ENCODE results near the gene RNF214. TPM values are rescaled to one million over a fixed set of nuclear protein-coding genes. Genes with fewer than 3 reads are reported as not detected.
A peak's percentile ranks its signal among the peaks of the same experiment; 100 is the strongest.

Gene RNF214
- total and polyA plus RNA-seq, 2 of the 13 experiments (the other 11 are each of a cell fraction or from before 2014, with no cell fraction given), result 10.7 to 12.6 TPM

DNA sequence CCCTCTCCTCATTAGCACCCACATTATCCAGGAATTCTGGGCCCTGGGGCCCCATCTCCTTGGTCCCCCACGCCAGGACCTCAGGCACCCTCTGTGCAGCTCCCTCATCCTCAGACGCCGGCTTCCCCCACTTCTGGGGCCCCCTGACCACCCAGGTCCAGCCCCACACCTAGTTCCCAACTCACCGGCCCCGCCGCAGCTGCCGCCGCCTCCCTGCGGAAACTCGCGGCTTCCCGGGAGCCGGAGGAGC is 704 bp upstream of the RNF214 start, which contains the start of gene PCSK7 (continued):
- TF ChIP-seq, protein P1, sequence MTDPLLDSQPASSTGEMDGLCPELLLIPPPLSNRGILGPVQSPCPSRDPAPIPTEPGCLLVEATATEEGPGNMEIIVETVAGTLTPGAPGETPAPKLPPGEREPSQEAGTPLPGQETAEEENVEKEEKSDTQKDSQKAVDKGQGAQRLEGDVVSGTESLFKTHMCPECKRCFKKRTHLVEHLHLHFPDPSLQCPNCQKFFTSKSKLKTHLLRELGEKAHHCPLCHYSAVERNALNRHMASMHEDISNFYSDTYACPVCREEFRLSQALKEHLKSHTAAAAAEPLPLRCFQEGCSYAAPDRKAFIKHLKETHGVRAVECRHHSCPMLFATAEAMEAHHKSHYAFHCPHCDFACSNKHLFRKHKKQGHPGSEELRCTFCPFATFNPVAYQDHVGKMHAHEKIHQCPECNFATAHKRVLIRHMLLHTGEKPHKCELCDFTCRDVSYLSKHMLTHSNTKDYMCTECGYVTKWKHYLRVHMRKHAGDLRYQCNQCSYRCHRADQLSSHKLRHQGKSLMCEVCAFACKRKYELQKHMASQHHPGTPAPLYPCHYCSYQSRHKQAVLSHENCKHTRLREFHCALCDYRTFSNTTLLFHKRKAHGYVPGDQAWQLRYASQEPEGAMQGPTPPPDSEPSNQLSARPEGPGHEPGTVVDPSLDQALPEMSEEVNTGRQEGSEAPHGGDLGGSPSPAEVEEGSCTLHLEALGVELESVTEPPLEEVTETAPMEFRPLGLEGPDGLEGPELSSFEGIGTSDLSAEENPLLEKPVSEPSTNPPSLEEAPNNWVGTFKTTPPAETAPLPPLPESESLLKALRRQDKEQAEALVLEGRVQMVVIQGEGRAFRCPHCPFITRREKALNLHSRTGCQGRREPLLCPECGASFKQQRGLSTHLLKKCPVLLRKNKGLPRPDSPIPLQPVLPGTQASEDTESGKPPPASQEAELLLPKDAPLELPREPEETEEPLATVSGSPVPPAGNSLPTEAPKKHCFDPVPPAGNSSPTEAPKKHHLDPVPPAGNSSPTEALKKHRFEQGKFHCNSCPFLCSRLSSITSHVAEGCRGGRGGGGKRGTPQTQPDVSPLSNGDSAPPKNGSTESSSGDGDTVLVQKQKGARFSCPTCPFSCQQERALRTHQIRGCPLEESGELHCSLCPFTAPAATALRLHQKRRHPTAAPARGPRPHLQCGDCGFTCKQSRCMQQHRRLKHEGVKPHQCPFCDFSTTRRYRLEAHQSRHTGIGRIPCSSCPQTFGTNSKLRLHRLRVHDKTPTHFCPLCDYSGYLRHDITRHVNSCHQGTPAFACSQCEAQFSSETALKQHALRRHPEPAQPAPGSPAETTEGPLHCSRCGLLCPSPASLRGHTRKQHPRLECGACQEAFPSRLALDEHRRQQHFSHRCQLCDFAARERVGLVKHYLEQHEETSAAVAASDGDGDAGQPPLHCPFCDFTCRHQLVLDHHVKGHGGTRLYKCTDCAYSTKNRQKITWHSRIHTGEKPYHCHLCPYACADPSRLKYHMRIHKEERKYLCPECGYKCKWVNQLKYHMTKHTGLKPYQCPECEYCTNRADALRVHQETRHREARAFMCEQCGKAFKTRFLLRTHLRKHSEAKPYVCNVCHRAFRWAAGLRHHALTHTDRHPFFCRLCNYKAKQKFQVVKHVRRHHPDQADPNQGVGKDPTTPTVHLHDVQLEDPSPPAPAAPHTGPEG (CRISPR knock-in tag; IDR thresholded peaks at IDR 0.05), result no peak
- peak; percentile 63; the same call in 1 of the 2 replicates for TF ChIP-seq RBFOX2 (IDR thresholded peaks at IDR 0.05; ENCODE audit: low read depth, low read length)
- peak; percentile 5; the same call in 1 of the 2 replicates for TF ChIP-seq ETV5 (CRISPR knock-in tag; IDR thresholded peaks at IDR 0.05; ENCODE audit: borderline replicate concordance)
- TF ChIP-seq ZNF589 (CRISPR knock-in tag; conservative IDR thresholded peaks at IDR 0.05), result no peak
- TF ChIP-seq GLMP (CRISPR knock-in tag; IDR thresholded peaks at IDR 0.05; ENCODE audit: borderline replicate concordance), result no peak
- TF ChIP-seq ZNF329 (CRISPR knock-in tag; IDR thresholded peaks at IDR 0.05; ENCODE audit: low read depth), result no peak
- TF ChIP-seq TAF1 (CRISPR knock-in tag; IDR thresholded peaks at IDR 0.05), result peak; percentile 19; the same call in 1 of the 2 replicates
- TF ChIP-seq ZNF7 (CRISPR knock-in tag; IDR thresholded peaks at IDR 0.05), result no peak
- TF ChIP-seq MIER3 (CRISPR knock-in tag; IDR thresholded peaks at IDR 0.05; ENCODE audit: borderline replicate concordance), result no peak
- TF ChIP-seq ATRX (CRISPR knock-in tag; IDR thresholded peaks at IDR 0.05; ENCODE audit: borderline replicate concordance), result no peak
- TF ChIP-seq ZNF879 (CRISPR knock-in tag; IDR thresholded peaks at IDR 0.05), result no peak
- TF ChIP-seq POLR2A (IDR thresholded peaks at IDR 0.05; ENCODE audit: insufficient read depth in 1 of 2, low read depth in 2 of 2, low read length in 2 of 2), result peak in 1 of 2 experiments; percentile 46; a peak in 1 of 4 replicates
- TF ChIP-seq KMT2A (CRISPR knock-in tag; IDR thresholded peaks at IDR 0.05), result no peak
- TF ChIP-seq, protein P2, sequence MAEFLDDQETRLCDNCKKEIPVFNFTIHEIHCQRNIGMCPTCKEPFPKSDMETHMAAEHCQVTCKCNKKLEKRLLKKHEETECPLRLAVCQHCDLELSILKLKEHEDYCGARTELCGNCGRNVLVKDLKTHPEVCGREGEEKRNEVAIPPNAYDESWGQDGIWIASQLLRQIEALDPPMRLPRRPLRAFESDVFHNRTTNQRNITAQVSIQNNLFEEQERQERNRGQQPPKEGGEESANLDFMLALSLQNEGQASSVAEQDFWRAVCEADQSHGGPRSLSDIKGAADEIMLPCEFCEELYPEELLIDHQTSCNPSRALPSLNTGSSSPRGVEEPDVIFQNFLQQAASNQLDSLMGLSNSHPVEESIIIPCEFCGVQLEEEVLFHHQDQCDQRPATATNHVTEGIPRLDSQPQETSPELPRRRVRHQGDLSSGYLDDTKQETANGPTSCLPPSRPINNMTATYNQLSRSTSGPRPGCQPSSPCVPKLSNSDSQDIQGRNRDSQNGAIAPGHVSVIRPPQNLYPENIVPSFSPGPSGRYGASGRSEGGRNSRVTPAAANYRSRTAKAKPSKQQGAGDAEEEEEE (CRISPR knock-in tag; IDR thresholded peaks at IDR 0.05; ENCODE audit: borderline replicate concordance), result no peak
- TF ChIP-seq NFYC (CRISPR knock-in tag; IDR thresholded peaks at IDR 0.05), result no peak; the same call in 1 of the 2 replicates
- TF ChIP-seq ZNF263 (CRISPR knock-in tag; IDR thresholded peaks at IDR 0.05), result no peak
- no peak for TF ChIP-seq PPARG (CRISPR knock-in tag; conservative IDR thresholded peaks at IDR 0.05)
- no peak for TF ChIP-seq BRD4 (CRISPR knock-in tag; IDR thresholded peaks at IDR 0.05)
- TF ChIP-seq CERS6 (CRISPR knock-in tag; IDR thresholded peaks at IDR 0.05), result no peak
- no peak for TF ChIP-seq JDP2 (CRISPR knock-in tag; IDR thresholded peaks at IDR 0.05; ENCODE audit: borderline replicate concordance)
- TF ChIP-seq ZNF557 (CRISPR knock-in tag; IDR thresholded peaks at IDR 0.05), result no peak
- no peak for TF ChIP-seq PCBP1 (IDR thresholded peaks at IDR 0.05; ENCODE audit: borderline replicate concordance, low read depth, low read length)
- TF ChIP-seq BHLHE40 (IDR thresholded peaks at IDR 0.05; ENCODE audit: low read length), result no peak
- TF ChIP-seq KLF11 (CRISPR knock-in tag; IDR thresholded peaks at IDR 0.05), result no peak
- TF ChIP-seq ZNF441 (CRISPR knock-in tag; IDR thresholded peaks at IDR 0.05; ENCODE audit: borderline replicate concordance), result no peak
- no peak for TF ChIP-seq ZFP1 (CRISPR knock-in tag; IDR thresholded peaks at IDR 0.05)

Measured in HepG2 (cell line).